GM10248 (cell line): ENCODE results near the gene TEX51.

Experiments used
- CTCF ChIA-PET: fragments of 300-600 bp; sonication (Branson Sonifier 250); formaldehyde crosslinking; extraction: SDS; loops from one replicate; lab custom pipeline; 2021; ENCODE audit warnings: antibody characterized with exemption; lab: Yijun Ruan, JAX
- POLR2A ChIA-PET: fragments of 350-650 bp; sonication (Branson Sonifier 250); formaldehyde crosslinking; extraction: SDS; loops from one replicate; lab custom pipeline; 2020; ENCODE audit warnings: antibody characterized with exemption; lab: Yijun Ruan, JAX
- DNase-seq: peaks from one replicate; pipeline ENCODE4 v3.0.0; 2012; ENCODE audit errors: extremely low spot score
- CTCF ChIP-seq: IDR thresholded peaks from 2 replicates; pipeline ENCODE4 v1.5.1; 2012; ENCODE audit warnings: mild to moderate bottlenecking, low read depth; ENCODE audit errors: extremely low read depth, missing control alignments, control extremely low read depth

TEX51 gene

GRCh38 chr2:126899616-126900185 lies 1.0 kb downstream of the TEX51 start:
- no peak for TF ChIP-seq CTCF
- ChIA-PET POLR2A (no interaction called here), CTCF (no interaction called here)
- DNase-seq: no peak

GRCh38 chr2:126900646-126901319 lies 2.1 kb downstream of the TEX51 start:
- TF ChIP-seq CTCF: no peak
- DNase-seq: no peak
- CTCF ChIA-PET: interaction anchor here (0.8 to 1.4 kb wide), 3 partner anchors 10 to 71 kb away, joined by 3 to 4 read pairs (median 3); no protein-coding TSS in a partner anchor
- POLR2A ChIA-PET: no interaction called here

- TF ChIP-seq CTCF: no peak
- no peak for DNase-seq
- POLR2A ChIA-PET: no interaction called here
- CTCF ChIA-PET: interaction anchor here (0.8 to 1.4 kb wide), 3 partner anchors 10 to 70 kb away, joined by 3 to 4 read pairs (median 3); no protein-coding TSS in a partner anchor
These were observed 2.8 kb downstream of the TEX51 start for GRCh38 chr2:126901459-126901858.

- CTCF ChIA-PET: no interaction called here
- POLR2A ChIA-PET: no interaction called here
- no peak for DNase-seq
- no peak for TF ChIP-seq CTCF
These were observed 3.6 kb downstream of the TEX51 start for GRCh38 chr2:126902152-126902835.

- ChIA-PET CTCF (no interaction called here), POLR2A (no interaction called here)
- no peak for DNase-seq
These were observed 4.2 kb downstream of the TEX51 start for GRCh38 chr2:126902859-126903258.

More at GRCh38 chr2:126902859-126903258, 4.2 kb downstream of the TEX51 start:
- no peak for TF ChIP-seq CTCF
